Neural cell (in vitro differentiated cells): ENCODE results near the gene ZMYND11.

Experiments
- CTCF ChIP-seq: fragments of 450-650 bp; IDR thresholded peaks from 2 replicates; pipeline ENCODE4 v1.5.1; 2014; ENCODE audit warnings: antibody characterized with exemption, mild to moderate bottlenecking, moderate library complexity; ENCODE audit not compliant: poor library complexity, severe bottlenecking
- EP300 ChIP-seq: fragments of 450-650 bp; conservative IDR thresholded peaks from 2 replicates; pipeline ENCODE4 v1.6.1; 2014; ENCODE audit warnings: antibody characterized with exemption, mild to moderate bottlenecking, moderate library complexity; ENCODE audit not compliant: poor library complexity, severe bottlenecking
- EZH2 ChIP-seq: fragments of 200-600, 300-800 bp; shearing (Covaris generic), sonication (generic); IDR thresholded peaks from 2 replicates; pipeline ENCODE4 v1.6.1; 2014; ENCODE audit warnings: antibody characterized with exemption, low read length, borderline replicate concordance, mild to moderate bottlenecking; ENCODE audit not compliant: insufficient read depth, poor library complexity, severe bottlenecking
- MXI1 ChIP-seq: fragments of 450-650 bp; conservative IDR thresholded peaks from 2 replicates; pipeline ENCODE4 v1.6.1; 2014; ENCODE audit warnings: antibody characterized with exemption, mild to moderate bottlenecking; ENCODE audit not compliant: poor library complexity, severe bottlenecking
- POLR2AphosphoS5 ChIP-seq: IDR thresholded peaks from 2 replicates; pipeline ENCODE4 v1.6.1; 2012
- REST ChIP-seq: IDR thresholded peaks from 2 replicates; pipeline ENCODE4 v1.6.1; 2012; ENCODE audit warnings: borderline replicate concordance
- TAF1 ChIP-seq: IDR thresholded peaks from 2 replicates; pipeline ENCODE4 v1.6.1; 2012; ENCODE audit warnings: low read depth

- no peak for TF ChIP-seq CTCF
- TF ChIP-seq EP300: no peak
- TF ChIP-seq POLR2AphosphoS5: no peak
- TF ChIP-seq REST: no peak
- TF ChIP-seq EZH2: no peak
- no peak for TF ChIP-seq MXI1
- TF ChIP-seq TAF1: no peak
These were observed 2.0 kb upstream of the ZMYND11 start for GRCh38 chr10:132946-133898.
